ENCODE data around the gene TNFRSF13B. TPM values are rescaled to one million over a fixed set of nuclear protein-coding genes. Genes with fewer than 3 reads are reported as not detected.

The TNFRSF13B gene
- total and polyA plus RNA-seq, 10 of the 15 experiments (the other 5 are each of a cell fraction or from before 2014, with no cell fraction given): 15.5 to 231 (median 119) TPM

- ATAC-seq (no peak), DNase-seq (ENCODE audit: low read depth, low spot score) (no peak), FAIRE-seq (no peak)
- Histone ChIP-seq H3K36me3 (ENCODE audit: control insufficient read depth in 2 of 2, insufficient read depth in 2 of 2, low read length in 1 of 2) (peaks cover 3 to 9% of the 10 kb centered on the region in 2 experiments; a peak in 3 of 4 replicates), H3K4me3 (no peak overlapping the region), H3K9ac (ENCODE audit: control insufficient read depth, insufficient read depth, low read length) (no peak overlapping the region), H3K79me2 (ENCODE audit: control insufficient read depth, insufficient read depth, low read length) (no peaks in the 10 kb centered on the region), H4K20me1 (ENCODE audit: control insufficient read depth, insufficient read depth) (no peaks in the 10 kb centered on the region), H3K27ac (ENCODE audit: control insufficient read depth, insufficient read depth) (no peak overlapping the region), H3K4me1 (ENCODE audit: control insufficient read depth, insufficient read depth, low read length) (no peaks in the 10 kb centered on the region), H3K27me3 (replicated peaks in 1 of 2; ENCODE audit: control insufficient read depth in 2 of 2, insufficient read depth in 2 of 2, low read length in 1 of 2) (no peaks in the 10 kb centered on the region), H3K9me3 (replicated peaks; ENCODE audit: control insufficient read depth, insufficient read depth, low read length) (no peaks in the 10 kb centered on the region), H2AFZ (ENCODE audit: control insufficient read depth, low read depth, low read length) (no peak overlapping the region), H3K4me2 (ENCODE audit: control insufficient read depth, insufficient read depth) (no peak overlapping the region)
- ChIA-PET POLR2A (interaction anchor here (0.5 kb wide), 1 partner anchor 10 kb away, joined by 4 read pairs; no protein-coding TSS in a partner anchor), RAD21 (ENCODE audit: unreplicated experiment) (no interaction called here), SMC1A (ENCODE audit: uncharacterized antibody, unreplicated experiment) (no interaction called here), CTCF (no interaction called here)
- WGBS (ENCODE audit: insufficient coverage, insufficient replicate concordance, low lambda C conversion rate, missing lambda C conversion rate): 80% methylated on average over 12 of the region's 12 CpGs
- TF ChIP-seq, protein P1, sequence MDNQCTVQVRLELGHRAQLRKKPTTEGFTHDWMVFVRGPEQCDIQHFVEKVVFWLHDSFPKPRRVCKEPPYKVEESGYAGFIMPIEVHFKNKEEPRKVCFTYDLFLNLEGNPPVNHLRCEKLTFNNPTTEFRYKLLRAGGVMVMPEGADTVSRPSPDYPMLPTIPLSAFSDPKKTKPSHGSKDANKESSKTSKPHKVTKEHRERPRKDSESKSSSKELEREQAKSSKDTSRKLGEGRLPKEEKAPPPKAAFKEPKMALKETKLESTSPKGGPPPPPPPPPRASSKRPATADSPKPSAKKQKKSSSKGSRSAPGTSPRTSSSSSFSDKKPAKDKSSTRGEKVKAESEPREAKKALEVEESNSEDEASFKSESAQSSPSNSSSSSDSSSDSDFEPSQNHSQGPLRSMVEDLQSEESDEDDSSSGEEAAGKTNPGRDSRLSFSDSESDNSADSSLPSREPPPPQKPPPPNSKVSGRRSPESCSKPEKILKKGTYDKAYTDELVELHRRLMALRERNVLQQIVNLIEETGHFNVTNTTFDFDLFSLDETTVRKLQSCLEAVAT (IDR thresholded peaks at IDR 0.05): no peak
- TF ChIP-seq ZNF217 (IDR thresholded peaks at IDR 0.05): no peak
- no peak for TF ChIP-seq YBX1 (IDR thresholded peaks at IDR 0.05)
- in situ Hi-C loops (cut with MboI) (no loop called here), intact Hi-C loops (cut with micrococcal nuclease; ENCODE audit: unreplicated experiment) (no loop called here)
- BruUV-seq (replicated peaks): TSS peak; percentile 24
Measured at GRCh38 chr17:16929035-16929680, 42.8 kb downstream of the TNFRSF13B start.

DNA sequence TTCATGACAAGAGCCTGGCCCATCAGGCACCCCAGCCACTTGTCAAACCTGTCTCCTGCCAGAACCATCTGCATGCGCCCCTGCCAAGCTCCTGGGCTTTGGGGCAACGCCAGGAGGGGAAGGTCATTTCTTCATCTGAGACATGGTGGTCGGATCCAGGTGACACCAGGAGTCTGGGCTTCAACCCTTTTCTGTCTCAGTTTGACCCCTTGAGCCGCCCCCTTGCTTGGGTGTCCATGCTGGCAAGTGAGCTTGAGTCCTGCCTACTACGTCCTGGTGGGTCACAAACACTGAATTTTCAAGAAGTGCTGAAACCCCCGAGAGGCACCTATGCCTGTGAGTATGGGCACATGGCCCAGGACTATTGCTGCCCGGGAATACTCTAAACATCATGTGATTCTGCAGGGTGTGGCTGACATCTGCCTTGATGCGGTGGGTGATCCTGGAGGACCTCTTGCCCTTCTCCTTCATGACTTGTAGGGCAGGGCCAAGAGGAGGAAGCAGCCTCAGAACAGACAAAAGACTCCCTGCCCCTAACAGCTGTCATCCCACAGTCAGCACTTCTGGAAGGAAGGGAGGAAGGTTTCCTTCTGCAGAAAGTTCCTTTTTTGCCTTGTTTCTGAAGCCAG is 43.4 kb downstream of the TNFRSF13B start:
- CTCF ChIA-PET: no interaction called here
- SMC1A ChIA-PET (ENCODE audit: uncharacterized antibody, unreplicated experiment): no interaction called here
- DNase-seq (ENCODE audit: low read depth, low spot score) (no peak), ATAC-seq (no peak), FAIRE-seq (no peak)
- Histone ChIP-seq H3K36me3 (ENCODE audit: control insufficient read depth in 2 of 2, insufficient read depth in 2 of 2, low read length in 1 of 2) (peaks cover 3 to 9% of the 10 kb centered on the region in 2 experiments; a peak in 3 of 4 replicates), H3K27me3 (replicated peaks in 1 of 2; ENCODE audit: control insufficient read depth in 2 of 2, insufficient read depth in 2 of 2, low read length in 1 of 2) (no peaks in the 10 kb centered on the region), H3K9ac (ENCODE audit: control insufficient read depth, insufficient read depth, low read length) (no peak overlapping the region), H3K4me1 (ENCODE audit: control insufficient read depth, insufficient read depth, low read length) (no peaks in the 10 kb centered on the region), H3K79me2 (ENCODE audit: control insufficient read depth, insufficient read depth, low read length) (no peaks in the 10 kb centered on the region), H3K4me3 (no peak overlapping the region), H4K20me1 (ENCODE audit: control insufficient read depth, insufficient read depth) (no peaks in the 10 kb centered on the region), H2AFZ (ENCODE audit: control insufficient read depth, low read depth, low read length) (no peak overlapping the region), H3K9me3 (replicated peaks; ENCODE audit: control insufficient read depth, insufficient read depth, low read length) (no peaks in the 10 kb centered on the region), H3K27ac (ENCODE audit: control insufficient read depth, insufficient read depth) (no peak overlapping the region), H3K4me2 (ENCODE audit: control insufficient read depth, insufficient read depth) (no peak overlapping the region)
- in situ Hi-C loops (cut with MboI): no loop called here
- POLR2A ChIA-PET: interaction anchor here (0.5 to 0.7 kb wide), 2 partner anchors 9 to 645 kb away, joined by 3 to 4 read pairs; no protein-coding TSS in a partner anchor
- WGBS (ENCODE audit: insufficient coverage, insufficient replicate concordance, low lambda C conversion rate, missing lambda C conversion rate): 75% methylated on average over 8 of the region's 8 CpGs
- BruUV-seq (replicated peaks): no TSS peak
- intact Hi-C loops (cut with micrococcal nuclease; ENCODE audit: unreplicated experiment): no loop called here
- RAD21 ChIA-PET (ENCODE audit: unreplicated experiment): no interaction called here
- TF ChIP-seq, protein P2, sequence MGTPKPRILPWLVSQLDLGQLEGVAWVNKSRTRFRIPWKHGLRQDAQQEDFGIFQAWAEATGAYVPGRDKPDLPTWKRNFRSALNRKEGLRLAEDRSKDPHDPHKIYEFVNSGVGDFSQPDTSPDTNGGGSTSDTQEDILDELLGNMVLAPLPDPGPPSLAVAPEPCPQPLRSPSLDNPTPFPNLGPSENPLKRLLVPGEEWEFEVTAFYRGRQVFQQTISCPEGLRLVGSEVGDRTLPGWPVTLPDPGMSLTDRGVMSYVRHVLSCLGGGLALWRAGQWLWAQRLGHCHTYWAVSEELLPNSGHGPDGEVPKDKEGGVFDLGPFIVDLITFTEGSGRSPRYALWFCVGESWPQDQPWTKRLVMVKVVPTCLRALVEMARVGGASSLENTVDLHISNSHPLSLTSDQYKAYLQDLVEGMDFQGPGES (IDR thresholded peaks at IDR 0.05): no peak
- TF ChIP-seq SMARCA5 (IDR thresholded peaks at IDR 0.05) (no peak), BMI1 (IDR thresholded peaks at IDR 0.05; ENCODE audit: borderline replicate concordance) (no peak), ZBTB40 (IDR thresholded peaks at IDR 0.05; ENCODE audit: borderline replicate concordance) (no peak), CREB1 (IDR thresholded peaks at IDR 0.05; ENCODE audit: low read depth) (no peak), WRNIP1 (IDR thresholded peaks at IDR 0.05; ENCODE audit: borderline replicate concordance, low read depth, low read length) (no peak), MTA3 (IDR thresholded peaks at IDR 0.05; ENCODE audit: borderline replicate concordance, low read length) (no peak)
